Suprapubic skin (tissue), 3 donors: ENCODE results near the gene NCK2.

Experiments
- CTCF ChIP-seq, 2 donors: fragments of 200-600 bp in 1 of 2; fragments of 450-650 bp in 1 of 2; sonication (generic) in 1 of 2; IDR thresholded peaks; one replicate each; pipeline ENCODE4 v1.5.1; 2016 to 2019; ENCODE audit warnings: antibody characterized with exemption in 2 of 2, mild to moderate bottlenecking in 1 of 2, moderate library complexity in 1 of 2
- EP300 ChIP-seq: sonication (generic); formaldehyde crosslinking; IDR thresholded peaks from one replicate; pipeline ENCODE4 v1.6.1; 2017; ENCODE audit warnings: antibody characterized with exemption
- POLR2A ChIP-seq, 2 donors: fragments of 450-650 bp; IDR thresholded peaks; one replicate each; pipeline ENCODE4 v1.6.1; 2017; ENCODE audit warnings: antibody characterized with exemption in 2 of 2, mild to moderate bottlenecking in 2 of 2, moderate library complexity in 2 of 2

- TF ChIP-seq CTCF (IDR thresholded peaks at IDR 0.05): no peak
- no peak for TF ChIP-seq EP300
- no peak for TF ChIP-seq POLR2A (IDR thresholded peaks at IDR 0.05)
Measured at GRCh38 chr2:105873721-105874120, 129.0 kb downstream of the NCK2 start.
